NCI-H2081 treated with DMSO at 0.1 percent for 48 hours (cell line): Measurements from ENCODE around the gene TMEM185B.

ENCODE experiments used
- DNase-seq: peaks from one replicate; lab custom pipeline; 2025; lab: John Stamatoyannopoulos, UW

Gene TMEM185B

DNA sequence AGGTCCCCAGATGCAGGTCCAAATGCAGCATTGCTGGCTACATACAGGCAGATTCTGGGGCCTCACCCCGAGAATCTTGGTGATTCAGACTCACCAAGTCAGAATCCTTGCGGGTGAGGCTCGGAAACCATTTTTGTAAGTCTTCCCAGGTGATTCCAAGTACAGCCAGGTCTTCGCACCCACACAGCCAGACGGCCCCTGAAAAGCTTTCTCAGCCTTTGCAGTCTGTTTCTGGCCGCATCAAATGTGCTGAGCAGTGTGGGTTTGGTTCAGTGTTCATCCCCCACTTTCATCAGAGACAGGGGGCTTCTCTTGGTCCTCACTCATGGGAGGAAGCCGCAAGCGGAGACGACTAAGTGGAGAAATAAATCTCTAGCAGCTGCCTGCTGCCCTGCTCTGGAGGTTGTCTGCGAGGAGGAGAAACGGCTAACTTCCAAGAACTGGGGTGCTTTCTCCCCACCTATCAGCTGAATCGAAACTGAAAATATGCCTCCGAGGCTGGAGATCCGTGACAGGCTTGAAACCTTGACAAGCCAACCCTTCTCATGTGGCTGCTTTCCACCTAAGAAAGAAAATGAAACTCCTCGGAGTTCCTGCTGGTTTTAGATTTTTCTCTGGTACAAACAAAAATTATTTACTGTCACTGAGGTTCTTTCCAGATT, 8.9 kb upstream of the TMEM185B start:
- no peak for DNase-seq

DNA sequence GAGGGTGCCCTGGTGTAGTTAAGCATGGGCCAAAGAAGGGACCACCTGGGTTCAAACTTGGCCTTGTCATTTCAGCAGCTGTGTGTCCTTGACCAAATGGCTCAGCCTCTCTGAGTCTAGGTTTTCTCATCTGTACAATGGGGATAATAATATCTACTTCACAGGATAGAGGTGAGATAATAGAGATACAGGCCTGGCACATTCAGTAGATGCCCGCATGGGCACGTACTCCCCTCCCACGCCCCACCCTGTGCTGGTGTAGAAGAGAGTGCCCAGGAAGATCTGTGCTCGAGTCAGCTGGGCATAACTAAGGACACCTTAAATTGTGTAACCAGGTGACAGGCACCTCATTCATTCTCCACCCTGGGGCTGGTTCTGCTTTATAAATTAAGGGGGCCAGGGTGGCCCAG, 8.4 kb upstream of the TMEM185B start:
- DNase-seq: no peak

GRCh38 chr2:120230515-120231471, 7.6 kb upstream of the TMEM185B start:
- DNase-seq: no peak

GRCh38 chr2:120229341-120229740, 6.1 kb upstream of the TMEM185B start:
- DNase-seq: no peak

DNA sequence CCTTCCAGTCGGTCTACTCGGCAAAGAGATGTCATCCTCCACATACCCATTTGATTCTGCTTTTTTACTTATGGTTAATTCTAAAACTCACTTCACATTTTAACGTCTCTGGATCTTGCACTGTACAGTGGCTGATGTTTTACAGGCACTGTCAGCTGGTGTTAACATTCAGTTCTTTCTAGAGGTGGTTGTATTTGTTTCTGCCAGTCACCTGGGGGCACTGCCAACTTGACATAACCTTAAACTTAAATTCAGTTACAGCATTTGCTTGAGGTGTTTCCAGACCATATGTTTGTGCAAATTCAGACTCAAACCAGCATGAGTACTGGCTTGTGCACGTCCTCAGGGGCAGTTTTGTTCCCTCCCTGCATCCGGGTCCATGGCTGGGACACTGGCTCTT, 5.3 kb upstream of the TMEM185B start:
- no peak for DNase-seq

DNA sequence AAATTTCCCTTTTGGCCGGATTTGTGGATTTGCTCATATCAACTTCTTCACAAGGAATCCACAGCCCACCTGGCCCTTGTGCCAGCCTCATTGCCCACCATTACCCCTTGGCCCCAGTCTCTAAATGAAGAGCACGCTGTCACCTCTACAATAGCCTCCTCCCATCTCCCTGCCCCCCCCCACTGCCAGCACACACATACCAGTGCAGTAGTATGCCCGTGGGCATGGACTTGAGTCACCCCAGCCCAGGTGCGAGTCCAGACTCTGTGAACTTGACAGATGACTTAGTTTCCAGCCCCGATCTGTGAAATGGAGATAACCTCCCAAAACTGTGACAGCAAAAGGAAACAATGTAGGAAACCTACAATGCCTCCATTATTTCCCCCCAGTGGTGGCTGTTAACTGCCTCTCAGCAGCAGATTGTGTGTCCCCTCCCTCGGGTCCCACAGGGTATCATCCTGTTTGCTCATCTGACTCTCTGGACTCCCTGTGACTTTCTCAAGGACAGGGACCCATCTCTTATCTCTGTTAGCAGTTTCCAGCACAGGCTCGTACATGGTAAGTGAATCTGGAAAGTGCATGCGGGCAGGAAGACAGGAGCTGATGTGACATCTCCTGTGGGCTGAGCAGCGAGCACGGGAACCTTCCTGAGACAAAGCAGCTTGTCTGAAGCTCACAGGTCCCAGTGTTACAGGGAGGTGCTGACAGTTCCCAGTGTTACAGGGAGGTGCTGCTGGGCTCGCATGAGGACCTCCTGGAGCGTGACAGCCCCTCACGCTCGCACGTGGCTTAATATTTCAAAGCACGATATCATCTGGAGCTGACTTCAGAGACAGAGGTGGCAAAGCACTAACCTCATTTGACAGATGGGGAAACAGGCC, 4.2 kb upstream of the TMEM185B start:
- DNase-seq: no peak

GRCh38 chr2:120226316-120226715, 3.1 kb upstream of the TMEM185B start:
- no peak for DNase-seq

GRCh38 chr2:120225549-120226065, 2.4 kb upstream of the TMEM185B start:
- no peak for DNase-seq

DNA sequence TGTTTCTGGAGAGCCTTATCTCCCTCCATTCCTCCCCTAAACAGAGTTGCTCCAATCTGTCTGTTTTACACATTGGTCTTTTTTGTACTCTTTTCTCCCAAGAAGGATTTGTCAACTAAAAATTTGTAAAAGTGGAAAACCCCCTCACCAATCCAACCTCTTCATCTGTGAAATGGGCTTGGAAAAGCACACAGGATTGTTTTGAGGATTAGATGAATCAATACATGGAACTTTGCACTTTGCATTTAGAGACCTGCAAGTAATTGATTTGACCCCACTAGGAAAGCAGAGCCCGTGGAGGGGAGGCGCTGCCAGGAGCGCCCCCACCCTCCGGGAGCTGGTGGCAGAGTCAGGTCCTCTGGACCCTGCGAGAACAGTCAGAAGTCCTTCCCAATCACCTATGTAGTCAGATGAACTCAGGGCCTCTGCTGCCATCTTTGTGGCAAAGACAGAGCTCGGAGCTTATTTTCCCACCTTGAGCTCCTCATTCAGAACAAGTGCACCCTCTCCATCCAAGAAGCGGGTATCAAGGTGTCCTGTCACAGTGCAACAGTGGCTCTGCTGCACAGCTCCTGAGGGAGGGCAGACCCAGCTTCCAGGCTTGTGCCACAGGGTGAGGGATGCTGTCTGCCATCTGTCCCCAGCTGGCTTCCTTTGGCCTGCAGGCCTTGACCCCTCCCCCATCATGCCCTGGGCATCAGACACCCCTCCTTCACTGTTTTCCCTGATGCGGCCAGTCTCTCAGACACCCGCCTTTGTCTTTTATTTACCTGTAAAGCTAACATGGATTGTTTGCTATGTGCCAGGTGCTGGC, 1.7 kb upstream of the TMEM185B start:
- peak; percentile 29 for DNase-seq

GRCh38 chr2:120224256-120224655, 1.1 kb upstream of the TMEM185B start:
- no peak for DNase-seq

DNA sequence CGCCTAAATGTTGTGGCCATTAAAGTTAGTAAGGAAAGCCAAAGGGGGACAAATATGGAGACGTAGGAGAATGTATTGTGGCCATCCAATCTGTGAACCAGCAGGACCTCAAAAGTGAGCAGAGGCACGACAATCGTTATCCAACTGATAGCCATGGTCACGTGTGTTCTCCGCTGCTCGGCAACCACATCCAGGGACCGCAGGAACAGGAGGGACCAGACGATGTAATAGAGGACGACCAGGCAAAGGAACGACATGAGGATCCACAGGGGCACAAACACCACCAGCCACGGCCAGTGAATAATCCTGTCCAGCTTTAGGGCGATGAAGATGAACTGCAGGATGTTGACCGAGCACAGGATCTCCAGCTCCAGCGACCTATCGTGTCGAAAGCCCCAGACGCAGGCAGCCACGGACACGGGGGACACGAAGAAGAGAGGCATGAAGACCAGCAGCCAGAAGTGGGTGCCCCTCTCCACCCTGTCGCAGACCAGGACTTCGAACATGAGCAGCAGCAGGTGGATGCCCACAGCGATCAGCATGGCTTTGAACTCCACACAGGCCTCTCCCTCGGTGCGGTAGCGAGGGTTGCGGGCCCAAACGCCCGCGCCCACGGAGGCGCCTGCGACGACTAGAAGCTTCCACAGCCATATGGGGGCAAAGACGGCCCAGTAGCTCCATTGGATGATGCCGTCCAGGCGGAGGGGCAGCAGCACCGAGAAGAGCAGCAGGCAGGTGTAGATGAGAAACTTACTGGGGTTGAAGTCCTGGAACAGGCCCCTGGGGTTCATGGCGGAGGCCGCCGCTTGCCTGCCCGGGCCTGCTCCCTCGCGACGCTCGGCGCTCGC, 790 bp downstream of the TMEM185B start:
- DNase-seq: no peak

DNA sequence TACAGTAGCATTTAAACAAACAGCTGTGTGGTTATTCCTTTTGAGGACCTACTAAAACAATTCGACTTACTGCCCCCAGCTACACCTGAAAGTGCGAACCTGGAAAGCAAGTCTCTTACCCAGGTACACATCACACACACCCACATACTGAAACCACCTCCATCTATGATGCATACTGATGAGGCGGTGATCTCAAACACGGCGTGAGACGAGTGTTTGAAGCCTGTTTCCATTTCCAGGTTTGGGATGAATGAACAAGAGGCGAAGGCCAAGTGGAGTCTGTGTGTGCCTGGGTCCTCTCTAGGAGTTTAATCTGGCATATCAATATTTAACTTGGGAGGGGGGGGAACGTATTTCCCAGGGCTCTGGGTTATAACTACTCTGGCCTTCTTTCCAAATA, 1.6 kb downstream of the TMEM185B start:
- no peak for DNase-seq

DNA sequence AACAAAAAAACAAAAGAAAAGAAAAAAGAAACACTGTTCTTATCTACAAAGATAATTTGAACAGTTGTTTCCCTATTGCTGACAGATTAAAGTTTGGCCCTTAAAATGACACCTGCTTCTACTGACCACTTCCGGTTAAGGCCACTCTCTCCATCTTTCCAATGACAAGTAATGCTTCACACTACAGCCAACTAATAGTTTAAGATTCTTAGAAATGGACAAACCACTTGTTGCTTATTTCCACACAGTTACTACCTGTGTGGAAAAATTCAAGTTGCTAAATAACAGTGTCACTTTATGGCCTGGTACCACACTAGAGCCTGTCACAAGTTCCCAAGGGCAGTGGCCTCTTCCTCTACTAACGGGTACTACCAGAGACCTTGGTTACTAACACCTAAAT, 2.4 kb downstream of the TMEM185B start:
- no peak for DNase-seq

DNA sequence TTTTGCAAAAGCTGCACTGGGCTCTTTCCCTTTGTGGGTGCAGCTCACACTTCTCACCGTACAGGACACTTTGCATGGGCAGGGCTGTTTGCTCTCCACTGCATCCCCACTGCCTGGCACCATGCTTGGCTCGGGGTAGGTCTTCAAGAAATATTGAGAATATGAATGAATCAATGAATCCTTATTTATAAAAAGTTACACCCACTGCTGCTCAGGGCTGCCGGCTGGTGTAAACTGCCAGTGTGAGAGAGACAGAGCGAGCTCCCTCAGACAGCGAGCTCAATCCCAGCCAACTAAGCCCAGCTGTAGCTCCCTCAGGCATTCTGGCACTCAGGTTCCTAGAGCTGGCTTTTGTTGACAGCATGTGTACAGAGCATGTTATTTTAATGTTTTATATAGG, 3.4 kb downstream of the TMEM185B start:
- DNase-seq: no peak

DNA sequence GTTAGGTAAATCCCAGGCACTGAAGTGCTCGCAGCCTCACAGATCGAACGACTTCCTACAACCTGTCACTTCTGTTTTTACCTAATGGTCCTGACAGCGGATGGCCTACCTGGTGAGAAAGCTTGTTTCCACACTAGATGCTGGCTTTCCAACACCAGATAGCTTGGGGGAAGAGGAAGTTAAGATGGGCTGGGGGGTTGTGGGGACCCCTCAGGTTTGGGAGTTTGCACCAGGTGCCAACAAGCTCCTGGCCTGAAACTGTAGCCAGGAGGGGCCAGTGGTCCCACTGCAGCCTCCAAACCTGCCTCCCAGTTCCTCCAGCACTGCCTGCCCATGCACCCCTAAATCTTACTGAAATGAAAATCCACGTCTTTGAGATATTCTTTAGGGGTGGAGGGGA, 3.9 kb downstream of the TMEM185B start:
- no peak for DNase-seq

DNA sequence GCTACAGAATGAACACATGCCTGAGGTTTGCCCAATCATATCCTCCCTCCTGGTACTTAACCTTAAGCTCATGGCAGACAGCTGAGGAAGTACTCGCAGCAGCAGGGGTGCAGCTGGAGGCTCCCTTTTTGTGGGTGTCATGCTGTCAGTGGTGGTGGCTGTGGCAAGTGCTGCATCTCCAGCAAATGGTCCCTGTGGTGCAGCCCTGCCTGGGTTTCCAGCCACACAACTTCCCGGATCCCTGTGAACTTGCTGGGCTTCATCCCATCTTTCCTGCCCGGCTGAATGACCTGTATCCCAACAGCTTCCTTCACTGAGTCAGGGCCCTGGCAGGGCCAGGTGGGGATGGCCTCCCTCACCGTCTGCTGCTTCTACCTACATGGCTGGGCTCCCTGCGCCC, 5.0 kb downstream of the TMEM185B start:
- no peak for DNase-seq

DNA sequence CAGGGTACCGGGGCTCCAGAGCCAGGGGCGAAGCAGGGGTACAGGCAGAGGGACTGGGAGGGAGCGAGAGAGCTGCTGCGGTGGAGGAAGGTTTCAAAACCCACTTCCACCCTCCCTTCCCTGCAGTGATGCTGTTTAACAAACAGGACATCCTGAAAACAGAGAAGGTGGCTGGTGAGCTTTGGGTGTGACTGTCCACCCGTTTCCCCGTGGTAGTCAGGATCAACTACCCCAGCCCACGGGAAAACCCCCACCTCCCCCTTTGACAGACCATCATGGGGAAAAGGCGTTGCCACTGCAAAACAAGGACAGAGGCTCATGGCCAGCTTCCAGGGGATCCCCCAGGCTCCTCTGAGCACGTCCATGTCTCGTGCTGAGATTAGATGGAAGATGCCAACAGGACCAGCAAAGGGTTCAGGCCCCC, 12.9 kb downstream of the TMEM185B start:
- no peak for DNase-seq

- no peak for DNase-seq
Observed at GRCh38 chr2:120209427-120210269, 13.6 kb downstream of the TMEM185B start.
